Endothelial cell of umbilical vein (primary cell): ENCODE data around the gene NPAS1. TPM values are rescaled to one million over a fixed set of nuclear protein-coding genes. Genes with fewer than 3 reads are reported as not detected.

Source experiments
- BruUV-seq: library from RNA; stranded (reverse); fragments of 400-500 nt; replicated peaks from 2 replicates; lab custom pipeline; 2021; lab: Mats Ljungman, UMichigan
- CTCF ChIA-PET: fragments of 300-600, 350-600 bp; sonication (Branson Sonifier 250); formaldehyde crosslinking; loops from one replicate; lab custom pipeline; 2021; ENCODE audit warnings: antibody characterized with exemption, inconsistent platforms; lab: Charles Lee
- POLR2A ChIA-PET: fragments of 300-600, 350-600 bp; sonication (Branson Sonifier 250); formaldehyde crosslinking; loops from one replicate; lab custom pipeline; 2021; ENCODE audit warnings: antibody characterized with exemption, inconsistent platforms; lab: Charles Lee
- DNase-seq: peaks from one replicate; pipeline ENCODE4 v3.0.0-alpha.2; 2011; ENCODE audit warnings: low read depth, low spot score
- FAIRE-seq: peaks from 2 replicates; lab custom pipeline; 2011; peaks lifted over from hg19 to GRCh38; lab: Jason Lieb, UNC
- H2AFZ ChIP-seq: 2 replicates; pipeline ENCODE4 v1.6.0; 2012; ENCODE audit warnings: low read depth, low read length, control low read depth, inconsistent platforms
- H3K27ac ChIP-seq: 2 replicates; pipeline ENCODE4 v1.5.1; 2011; ENCODE audit warnings: low read depth, mild to moderate bottlenecking, control low read depth, low read length, moderate library complexity; ENCODE audit not compliant: insufficient read depth
- H3K27me3 ChIP-seq, 2 experiments: 2 replicates each; pipeline versions ENCODE4 v1.6.0 to v1.6.1; 2011; ENCODE audit warnings: low read length in 2 of 2, mixed read lengths in 1 of 2; ENCODE audit not compliant: control insufficient read depth in 2 of 2, insufficient read depth in 2 of 2
- H3K36me3 ChIP-seq, 2 experiments: 2 replicates in 1 of 2; 3 replicates in 1 of 2; pipeline ENCODE4 v1.5.1; 2011; ENCODE audit warnings: low read length in 2 of 2, mild to moderate bottlenecking in 1 of 2, moderate library complexity in 1 of 2; ENCODE audit not compliant: control insufficient read depth in 2 of 2, insufficient read depth in 2 of 2; ENCODE audit errors: extremely low read depth in 1 of 2
- H3K4me1 ChIP-seq: 3 replicates; pipeline ENCODE4 v1.5.1; 2011; ENCODE audit warnings: mild to moderate bottlenecking, low read length; ENCODE audit not compliant: control insufficient read depth, insufficient read depth; ENCODE audit errors: extremely low read depth
- H3K4me2 ChIP-seq: 2 replicates; pipeline ENCODE4 v1.6.1; 2011; ENCODE audit warnings: low read length, control low read depth, mixed read lengths; ENCODE audit not compliant: insufficient read depth
- H3K4me3 ChIP-seq, 3 experiments: fragments of 200-600 bp in 1 of 3; sonication (generic), shearing (Covaris generic) in 1 of 3; replicated peaks in 1 of 3; 2 replicates each; pipeline ENCODE4 v1.5.1; 2011 to 2016; ENCODE audit warnings: control low read depth in 3 of 3, low read length in 3 of 3, mild to moderate bottlenecking in 2 of 3, inconsistent platforms in 1 of 3, low read depth in 1 of 3, moderate library complexity in 1 of 3; ENCODE audit not compliant: insufficient read depth in 1 of 3
- H3K79me2 ChIP-seq: 2 replicates; pipeline ENCODE4 v1.6.0; 2012; ENCODE audit warnings: low read length, inconsistent platforms; ENCODE audit not compliant: control insufficient read depth, insufficient read depth
- H3K9ac ChIP-seq: replicated peaks from 2 replicates; pipeline ENCODE3; 2011; ENCODE audit warnings: low read length, control low read depth; ENCODE audit not compliant: insufficient read depth; ENCODE audit errors: extremely low read depth
- H3K9me1 ChIP-seq: replicated peaks from 3 replicates; pipeline ENCODE4 v1.6.0; 2011; ENCODE audit warnings: mild to moderate bottlenecking, low read length; ENCODE audit not compliant: control insufficient read depth, insufficient read depth; ENCODE audit errors: extremely low read depth
- H3K9me3 ChIP-seq: replicated peaks from 2 replicates; pipeline ENCODE4 v1.5.1; 2012; ENCODE audit warnings: low read length, inconsistent platforms; ENCODE audit not compliant: control insufficient read depth, insufficient read depth
- H4K20me1 ChIP-seq: replicated peaks from 2 replicates; pipeline ENCODE3; 2011; ENCODE audit warnings: mild to moderate bottlenecking, low read length; ENCODE audit not compliant: control insufficient read depth, insufficient read depth; ENCODE audit errors: extremely low read depth
- EZH2 ChIP-seq: IDR thresholded peaks from 2 replicates; pipeline ENCODE4 v1.6.1; 2012; ENCODE audit warnings: borderline replicate concordance, low read depth, mild to moderate bottlenecking, moderate library complexity, low read length, inconsistent platforms; ENCODE audit not compliant: severe bottlenecking
- FOS ChIP-seq: IDR thresholded peaks from 2 replicates; pipeline ENCODE4 v1.6.1; 2011; ENCODE audit warnings: mild to moderate bottlenecking, low read length, moderate library complexity, borderline replicate concordance; ENCODE audit not compliant: insufficient read depth
- GATA2 ChIP-seq: IDR thresholded peaks from 2 replicates; pipeline ENCODE4 v1.7.0; 2011; ENCODE audit warnings: low read depth, mild to moderate bottlenecking, moderate library complexity, mixed read lengths, low read length; ENCODE audit not compliant: insufficient read length, insufficient read depth
- JUN ChIP-seq: IDR thresholded peaks from 2 replicates; pipeline ENCODE4 v1.6.1; 2011; ENCODE audit warnings: borderline replicate concordance, low read depth; ENCODE audit not compliant: insufficient read length, insufficient read depth
- MYC ChIP-seq: IDR thresholded peaks from one replicate; pipeline ENCODE4 v1.6.1; 2011; ENCODE audit warnings: mild to moderate bottlenecking, low read depth, low read length
- POLR2A ChIP-seq: IDR thresholded peaks from 2 replicates; pipeline ENCODE4 v1.6.1; 2012; ENCODE audit warnings: low read depth, mild to moderate bottlenecking, control low read depth, low read length
- POLR2AphosphoS5 ChIP-seq: IDR thresholded peaks from 2 replicates; pipeline ENCODE4 v1.6.1; 2012; ENCODE audit warnings: low read depth, mild to moderate bottlenecking, control low read depth, low read length, moderate library complexity; ENCODE audit not compliant: insufficient read depth
- dilution Hi-C: fragments of 300-500 bp; cut with MboI; formaldehyde crosslinking; loops from one replicate; pipeline ENCODE4 v1.15.0; 2019; ENCODE audit warnings: low sequenced_read_pairs; ENCODE audit not compliant: extremely low pct_ligation_motif_present
- intact Hi-C: fragments of 100-400 bp; cut with micrococcal nuclease; formaldehyde crosslinking; loops from one replicate; pipeline ENCODE4 v1.10.0; 2022
- polyA plus RNA-seq, 4 experiments: library from polyadenylated mRNA; depleted of rRNA in 3 of 4; stranded (reverse) in 3 of 4; unstranded in 1 of 4; fragments of >200 nt; gene quantifications; 2 replicates each; pipeline versions ENCODE4 v1.2.1 to v1.2.3, GENCODE V29; 2011 to 2012; ENCODE audit warnings: missing spikeins in 1 of 4
- total RNA-seq: library from RNA; stranded (reverse); gene quantifications from 2 replicates; pipeline ENCODE4 v1.2.3, GENCODE V29; 2021
- TF ChIP-seq, protein P1 (sequence below), 2 donors: IDR thresholded peaks; 1 replicate in 1 of 2; 2 replicates in 1 of 2; pipeline ENCODE4 v1.5.1; 2011; ENCODE audit warnings: low read length in 2 of 2, mild to moderate bottlenecking in 2 of 2, moderate library complexity in 2 of 2, control low read depth in 1 of 2, inconsistent platforms in 1 of 2, low read depth in 1 of 2; ENCODE audit not compliant: insufficient read depth in 1 of 2; ENCODE audit errors: extremely low read depth in 1 of 2
- TF ChIP-seq, protein P2 (sequence below): IDR thresholded peaks from 2 replicates; pipeline ENCODE4 v1.6.1; 2011; ENCODE audit not compliant: insufficient read depth, insufficient read length

The NPAS1 gene
- total and polyA plus RNA-seq, 2 donors (not counting 3 experiments of a cell fraction or from before 2014, with no cell fraction given) = 0.18 to 0.62 TPM

DNA sequence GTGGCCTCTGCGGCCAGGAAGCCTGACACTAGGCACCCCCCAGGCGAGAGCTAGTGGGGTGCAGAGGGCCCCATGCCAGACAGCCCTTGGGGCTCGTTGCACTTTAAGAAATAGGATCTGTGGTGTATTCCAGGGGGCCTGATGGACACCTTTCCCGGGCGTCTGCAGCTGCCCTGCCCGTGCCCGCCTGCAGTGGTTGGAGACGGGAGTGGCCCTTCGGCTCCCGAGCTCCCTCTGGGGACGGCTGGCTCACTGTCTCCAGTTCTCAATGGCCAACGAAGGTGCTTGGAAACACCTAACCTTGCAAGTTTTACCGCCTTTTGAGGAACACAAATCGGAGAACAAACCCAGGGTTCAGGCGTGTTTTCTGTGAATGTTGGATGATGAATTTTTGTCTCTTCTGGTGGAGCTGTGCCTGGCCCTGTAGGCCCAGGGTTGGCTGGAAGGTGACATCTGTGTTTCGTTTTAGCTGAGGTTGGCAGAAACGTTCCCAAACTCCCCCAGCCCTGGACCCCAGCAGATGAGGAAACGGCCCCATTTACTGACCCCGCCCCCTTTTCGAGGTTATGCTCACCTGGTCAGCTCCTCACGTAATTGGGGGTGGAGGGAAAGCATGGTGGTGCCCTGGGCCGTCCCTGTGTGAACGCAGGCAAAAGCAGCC is 17.4 kb upstream of the NPAS1 start:
- CTCF ChIA-PET = interaction anchor here (0.9 to 2.6 kb wide), 5 partner anchors 10 to 147 kb away, joined by 3 to 9 read pairs (median 3); no protein-coding TSS in a partner anchor

More for the DNA sequence above, 17.4 kb upstream of the NPAS1 start:
- peaks cover 0 to 5% of the 10 kb centered on the region in 2 experiments for H3K27me3 ChIP-seq
- H2AFZ ChIP-seq = no peak overlapping the region
- DNase-seq = no peak
- no peak overlapping the region for H3K4me2 ChIP-seq
- no peak overlapping the region for H3K27ac ChIP-seq
- no TSS peak for BruUV-seq
- H3K79me2 ChIP-seq = no peaks in the 10 kb centered on the region
- H3K9ac ChIP-seq = no peak overlapping the region
- dilution Hi-C loops = no loop called here
- POLR2A ChIA-PET = no interaction called here
- no peak overlapping the region for H3K4me3 ChIP-seq
- H4K20me1 ChIP-seq = no peaks in the 10 kb centered on the region
- H3K9me1 ChIP-seq = no peaks in the 10 kb centered on the region
- FAIRE-seq = no peak
- TF ChIP-seq POLR2A (no peak), GATA2 (no peak), FOS (no peak), JUN (no peak), MYC (no peak), POLR2AphosphoS5 (no peak), EZH2 (no peak)
- TF ChIP-seq, protein P1, sequence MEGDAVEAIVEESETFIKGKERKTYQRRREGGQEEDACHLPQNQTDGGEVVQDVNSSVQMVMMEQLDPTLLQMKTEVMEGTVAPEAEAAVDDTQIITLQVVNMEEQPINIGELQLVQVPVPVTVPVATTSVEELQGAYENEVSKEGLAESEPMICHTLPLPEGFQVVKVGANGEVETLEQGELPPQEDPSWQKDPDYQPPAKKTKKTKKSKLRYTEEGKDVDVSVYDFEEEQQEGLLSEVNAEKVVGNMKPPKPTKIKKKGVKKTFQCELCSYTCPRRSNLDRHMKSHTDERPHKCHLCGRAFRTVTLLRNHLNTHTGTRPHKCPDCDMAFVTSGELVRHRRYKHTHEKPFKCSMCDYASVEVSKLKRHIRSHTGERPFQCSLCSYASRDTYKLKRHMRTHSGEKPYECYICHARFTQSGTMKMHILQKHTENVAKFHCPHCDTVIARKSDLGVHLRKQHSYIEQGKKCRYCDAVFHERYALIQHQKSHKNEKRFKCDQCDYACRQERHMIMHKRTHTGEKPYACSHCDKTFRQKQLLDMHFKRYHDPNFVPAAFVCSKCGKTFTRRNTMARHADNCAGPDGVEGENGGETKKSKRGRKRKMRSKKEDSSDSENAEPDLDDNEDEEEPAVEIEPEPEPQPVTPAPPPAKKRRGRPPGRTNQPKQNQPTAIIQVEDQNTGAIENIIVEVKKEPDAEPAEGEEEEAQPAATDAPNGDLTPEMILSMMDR (IDR thresholded peaks at IDR 0.05; ENCODE audit: extremely low read depth in 1 of 2, insufficient read depth in 1 of 2, low read depth in 1 of 2, low read length in 2 of 2) = no peak
- TF ChIP-seq, protein P2, sequence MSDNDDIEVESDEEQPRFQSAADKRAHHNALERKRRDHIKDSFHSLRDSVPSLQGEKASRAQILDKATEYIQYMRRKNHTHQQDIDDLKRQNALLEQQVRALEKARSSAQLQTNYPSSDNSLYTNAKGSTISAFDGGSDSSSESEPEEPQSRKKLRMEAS = no peak
- intact Hi-C loops = no loop called here
- peaks cover 0 to 28% of the 10 kb centered on the region in 2 experiments for H3K36me3 ChIP-seq
- no peaks in the 10 kb centered on the region for H3K9me3 ChIP-seq
- H3K4me1 ChIP-seq = no peaks in the 10 kb centered on the region
